ENCODE results near the gene SPOP.
"Not testable (repeated sequence)": the region's sequence is repeated elsewhere in the genome, so short reads cannot be mapped to it uniquely, and the experiment has no call there.

The SPOP gene

DNA sequence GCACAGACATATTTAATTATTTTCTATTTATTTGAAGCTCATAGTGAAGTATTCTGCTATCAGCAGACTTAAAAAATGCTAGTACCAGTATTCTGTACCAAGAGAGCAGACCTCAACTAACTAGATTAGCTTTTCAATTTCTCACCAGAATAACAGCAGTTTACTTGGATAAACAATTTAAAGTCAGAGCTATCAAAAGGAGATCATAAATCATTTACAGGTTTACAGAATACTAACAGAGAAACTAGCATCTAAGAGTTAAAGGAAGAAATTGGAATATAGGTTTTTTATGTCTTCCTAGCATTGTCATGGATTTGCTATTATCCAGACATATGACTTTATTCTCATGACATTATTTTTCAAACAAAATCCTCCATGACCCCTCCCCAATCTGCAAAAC, 3.4 kb downstream of the SPOP start:
- Histone ChIP-seq H3K27me3 (ENCODE audit: low read length) (no peaks in the 10 kb centered on the region), H3K4me2 (ENCODE audit: low read depth, low read length, poor library complexity, severe bottlenecking) (no peak overlapping the region), H3K9me3 (ENCODE audit: insufficient read depth, low read length) (no peaks in the 10 kb centered on the region; the same call in 1 of the 2 replicates), H3K36me3 (ENCODE audit: low read length) (peaks cover 8% of the 10 kb centered on the region; the same call in 1 of the 2 replicates), H3K9me2 (replicated peaks; ENCODE audit: insufficient read depth, low read length) (no peaks in the 10 kb centered on the region), H3K4me3 (ENCODE audit: insufficient read depth, low read length, poor library complexity, severe bottlenecking) (no peak overlapping the region), H3F3A (ENCODE audit: insufficient read depth) (peaks cover 19% of the 10 kb centered on the region), H3K79me2 (ENCODE audit: insufficient read depth, low read length) (peaks cover 75% of the 10 kb centered on the region), H2AFZ (ENCODE audit: low read depth, low read length, severe bottlenecking) (no peak overlapping the region), H3K9ac (ENCODE audit: low read length) (no peak overlapping the region), H4K20me1 (ENCODE audit: low read depth, low read length) (peaks cover 33% of the 10 kb centered on the region), H3K27ac (ENCODE audit: low read depth, low read length) (no peak overlapping the region)
- no peak for TF ChIP-seq EZH2phosphoT487 (conservative IDR thresholded peaks at IDR 0.05; ENCODE audit: low read length)
- TF ChIP-seq, protein P1, sequence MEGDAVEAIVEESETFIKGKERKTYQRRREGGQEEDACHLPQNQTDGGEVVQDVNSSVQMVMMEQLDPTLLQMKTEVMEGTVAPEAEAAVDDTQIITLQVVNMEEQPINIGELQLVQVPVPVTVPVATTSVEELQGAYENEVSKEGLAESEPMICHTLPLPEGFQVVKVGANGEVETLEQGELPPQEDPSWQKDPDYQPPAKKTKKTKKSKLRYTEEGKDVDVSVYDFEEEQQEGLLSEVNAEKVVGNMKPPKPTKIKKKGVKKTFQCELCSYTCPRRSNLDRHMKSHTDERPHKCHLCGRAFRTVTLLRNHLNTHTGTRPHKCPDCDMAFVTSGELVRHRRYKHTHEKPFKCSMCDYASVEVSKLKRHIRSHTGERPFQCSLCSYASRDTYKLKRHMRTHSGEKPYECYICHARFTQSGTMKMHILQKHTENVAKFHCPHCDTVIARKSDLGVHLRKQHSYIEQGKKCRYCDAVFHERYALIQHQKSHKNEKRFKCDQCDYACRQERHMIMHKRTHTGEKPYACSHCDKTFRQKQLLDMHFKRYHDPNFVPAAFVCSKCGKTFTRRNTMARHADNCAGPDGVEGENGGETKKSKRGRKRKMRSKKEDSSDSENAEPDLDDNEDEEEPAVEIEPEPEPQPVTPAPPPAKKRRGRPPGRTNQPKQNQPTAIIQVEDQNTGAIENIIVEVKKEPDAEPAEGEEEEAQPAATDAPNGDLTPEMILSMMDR (IDR thresholded peaks at IDR 0.05; ENCODE audit: insufficient read depth, low read length, poor library complexity, severe bottlenecking): no peak

DNA sequence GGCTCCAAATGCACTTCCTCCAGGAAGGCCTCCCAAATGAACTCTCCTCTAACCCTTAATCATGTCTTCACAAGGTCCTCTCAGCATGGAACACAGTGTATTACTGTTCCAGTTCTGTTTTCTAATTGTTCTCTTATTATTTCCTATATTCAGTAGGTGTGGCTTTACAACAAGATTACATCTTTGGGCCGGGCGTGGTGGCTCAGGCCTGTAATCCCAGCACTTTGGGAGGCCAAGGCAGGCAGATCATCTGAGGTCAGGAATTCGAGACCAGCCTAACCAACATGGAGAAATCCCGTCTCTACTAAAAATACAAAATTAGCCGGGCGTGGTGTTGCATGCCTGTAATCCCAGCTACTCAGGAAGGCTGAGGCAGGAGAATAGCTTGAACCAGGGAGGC, 4.2 kb downstream of the SPOP start:
- peaks cover 19% of the 10 kb centered on the region for H3F3A ChIP-seq (ENCODE audit: insufficient read depth)
- not testable (repeated sequence) for H3K36me3 ChIP-seq (ENCODE audit: low read length); H3K9ac ChIP-seq (ENCODE audit: low read length); H3K9me3 ChIP-seq (ENCODE audit: insufficient read depth, low read length); H3K9me2 ChIP-seq (replicated peaks; ENCODE audit: insufficient read depth, low read length); H2AFZ ChIP-seq (ENCODE audit: low read depth, low read length, severe bottlenecking); H3K27ac ChIP-seq (ENCODE audit: low read depth, low read length); H3K27me3 ChIP-seq (ENCODE audit: low read length); H3K4me2 ChIP-seq (ENCODE audit: low read depth, low read length, poor library complexity, severe bottlenecking); H3K4me3 ChIP-seq (ENCODE audit: insufficient read depth, low read length, poor library complexity, severe bottlenecking)
- H3K79me2 ChIP-seq (ENCODE audit: insufficient read depth, low read length): peaks cover 76% of the 10 kb centered on the region
- H4K20me1 ChIP-seq (ENCODE audit: low read depth, low read length): peaks cover 33% of the 10 kb centered on the region

- Histone ChIP-seq H3K9me3 (ENCODE audit: insufficient read depth, low read length) (no peaks in the 10 kb centered on the region), H3K4me2 (ENCODE audit: low read depth, low read length, poor library complexity, severe bottlenecking) (no peak overlapping the region), H3F3A (ENCODE audit: insufficient read depth) (peaks cover 6% of the 10 kb centered on the region; the same call in 1 of the 2 replicates), H2AFZ (ENCODE audit: low read depth, low read length, severe bottlenecking) (no peak overlapping the region), H3K27ac (ENCODE audit: low read depth, low read length) (no peak overlapping the region), H3K27me3 (ENCODE audit: low read length) (no peaks in the 10 kb centered on the region), H4K20me1 (ENCODE audit: low read depth, low read length) (peaks cover 30% of the 10 kb centered on the region), H3K36me3 (ENCODE audit: low read length) (peaks cover 8% of the 10 kb centered on the region; the same call in 1 of the 2 replicates), H3K9me2 (replicated peaks; ENCODE audit: insufficient read depth, low read length) (no peaks in the 10 kb centered on the region), H3K79me2 (ENCODE audit: insufficient read depth, low read length) (peaks cover 87% of the 10 kb centered on the region), H3K9ac (ENCODE audit: low read length) (no peak overlapping the region), H3K4me3 (ENCODE audit: insufficient read depth, low read length, poor library complexity, severe bottlenecking) (no peak overlapping the region)
- TF ChIP-seq EZH2phosphoT487 (conservative IDR thresholded peaks at IDR 0.05; ENCODE audit: low read length): no peak
These were observed 7.3 kb downstream of the SPOP start for GRCh38 chr17:49670641-49671040.

DNA sequence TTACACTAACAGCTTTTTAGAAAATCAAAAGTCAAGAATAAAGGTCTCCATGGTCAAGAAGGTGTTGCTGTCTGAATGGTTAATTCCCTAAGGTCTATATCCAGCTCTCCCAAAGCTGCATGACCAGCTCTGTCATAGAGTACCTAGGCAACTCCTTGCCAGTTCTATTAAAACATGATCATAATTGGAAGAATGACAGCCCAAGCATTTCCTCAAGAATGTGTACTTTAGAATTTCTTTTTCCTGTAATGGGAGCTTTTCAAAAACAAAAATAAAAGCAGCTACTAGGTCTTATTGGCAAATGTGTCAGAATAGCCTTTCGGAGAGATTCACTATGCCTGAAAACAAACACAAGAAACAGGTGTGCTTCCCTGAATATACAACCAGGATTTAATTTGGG, 7.9 kb downstream of the SPOP start:
- Histone ChIP-seq H3K4me3 (ENCODE audit: insufficient read depth, low read length, poor library complexity, severe bottlenecking) (no peak overlapping the region), H3K9me2 (replicated peaks; ENCODE audit: insufficient read depth, low read length) (no peaks in the 10 kb centered on the region), H3K9ac (ENCODE audit: low read length) (no peak overlapping the region), H3K36me3 (ENCODE audit: low read length) (peaks cover 2% of the 10 kb centered on the region; the same call in 1 of the 2 replicates), H2AFZ (ENCODE audit: low read depth, low read length, severe bottlenecking) (no peak overlapping the region), H3K27me3 (ENCODE audit: low read length) (no peaks in the 10 kb centered on the region), H3K9me3 (ENCODE audit: insufficient read depth, low read length) (no peaks in the 10 kb centered on the region), H3K27ac (ENCODE audit: low read depth, low read length) (no peak overlapping the region), H3K4me2 (ENCODE audit: low read depth, low read length, poor library complexity, severe bottlenecking) (no peak overlapping the region), H4K20me1 (ENCODE audit: low read depth, low read length) (peaks cover 23% of the 10 kb centered on the region), H3F3A (ENCODE audit: insufficient read depth) (peaks cover 6% of the 10 kb centered on the region; the same call in 1 of the 2 replicates), H3K79me2 (ENCODE audit: insufficient read depth, low read length) (peaks cover 85% of the 10 kb centered on the region)
- TF ChIP-seq, protein P1 (IDR thresholded peaks at IDR 0.05; ENCODE audit: insufficient read depth, low read length, poor library complexity, severe bottlenecking): no peak
- no peak for TF ChIP-seq EZH2phosphoT487 (conservative IDR thresholded peaks at IDR 0.05; ENCODE audit: low read length)

Data from SU-DHL-6 (cell line).